Heart right ventricle (tissue), 16 donors: Measurements from ENCODE around the gene CD81. TPM values are rescaled to one million over a fixed set of nuclear protein-coding genes. Genes with fewer than 3 reads are reported as not detected.

ENCODE experiments used
- ATAC-seq, 8 donors: fragments of 200-7000 bp; cut with Tn5 transposase; one replicate each; pipeline ENCODE4 v1.9.1; 2020; ENCODE audit warnings: mild to moderate bottlenecking in 8 of 8, moderate library complexity in 8 of 8, moderate number of reproducible peaks in 1 of 8
- DNase-seq, 2 donors: peaks; one replicate each; pipeline ENCODE4 v3.0.0-alpha.2; 2020
- H3K27ac ChIP-seq, 10 donors: fragments of 200-600 bp; sonication (generic) in 2 of 10; one replicate each; pipeline versions ENCODE4 v1.5.0 to v1.8.0; 2020 to 2022; ENCODE audit warnings: mild to moderate bottlenecking in 3 of 10
- H3K27me3 ChIP-seq, 7 donors: fragments of 200-600 bp; one replicate each; pipeline ENCODE4 v1.8.0; 2021 to 2022; ENCODE audit warnings: mild to moderate bottlenecking in 2 of 7
- H3K36me3 ChIP-seq, 9 donors: fragments of 200-600 bp; sonication (generic) in 1 of 9; one replicate each; pipeline versions ENCODE4 v1.5.0 to v1.8.0; 2020 to 2022; ENCODE audit warnings: mild to moderate bottlenecking in 2 of 9
- H3K4me1 ChIP-seq, 9 donors: fragments of 200-600 bp; sonication (generic) in 1 of 9; one replicate each; pipeline versions ENCODE4 v1.5.0 to v1.8.0; 2020 to 2022; ENCODE audit warnings: mild to moderate bottlenecking in 4 of 9
- H3K4me3 ChIP-seq, 10 donors: fragments of 200-600 bp; sonication (generic) in 2 of 10; one replicate each; pipeline versions ENCODE4 v1.5.0 to v1.8.0; 2020 to 2022; ENCODE audit warnings: mild to moderate bottlenecking in 7 of 10, moderate library complexity in 2 of 10
- H3K9me3 ChIP-seq, 11 donors: fragments of 200-600 bp in 10 of 11; sonication (generic) in 2 of 11; one replicate each; pipeline versions ENCODE4 v1.5.0 to v1.8.0; 2013 to 2022; ENCODE audit warnings: mild to moderate bottlenecking in 2 of 11, control low read depth in 1 of 11, moderate library complexity in 1 of 11
- CTCF ChIP-seq, 9 donors: fragments of 200-600 bp; sonication (generic) in 2 of 9; IDR thresholded peaks; one replicate each; pipeline versions ENCODE4 v1.5.0 to v1.8.0; 2021 to 2022; ENCODE audit warnings: antibody characterized with exemption in 9 of 9, mild to moderate bottlenecking in 5 of 9, moderate library complexity in 1 of 9
- WGBS, 2 donors: extraction: QIAGEN DNeasy Blood & Tissue Kit; methylation state at CpG; one replicate each; pipeline ENCODE4 v1.1.7; 2013; ENCODE audit warnings: inconsistent platforms in 1 of 2; 5-methylcytosine and 5-hydroxymethylcytosine counted together
- intact Hi-C, 10 donors: fragments of 100-400 bp; cut with DNase I; formaldehyde crosslinking; loops; one replicate each; pipeline versions ENCODE4 v1.11.1 to v1.14.2; 2022
- polyA plus RNA-seq, 2 donors: library from polyadenylated mRNA; stranded (reverse); fragments of 200-250 nt; gene quantifications; one replicate each; pipeline ENCODE4 v1.2.3, GENCODE V29; 2013
- total RNA-seq, 10 donors: library from RNA; stranded (reverse); fragmentation: NEBNext Ultra II Directional in 3 of 10; extraction: Animal tissue kit (Norgen Biotek cat#: 25700) in 3 of 10; gene quantifications; one replicate each; pipeline versions ENCODE4 v1.2.1 to v1.2.4, GENCODE V29; 2021 to 2023
- donor health status: Arrhythmogenic right ventricular cardiomyopathy.
- donor health status: ischemic (EF 13 %, LVEDD 7.1; RV severe dilation, severe dysfunction).
- donor health status: healthy with polysubstance abuse.
- donor health status: DM: no; HTN: yes; CAD: no.
- donor health status: DM: no; HTN: no; CAD: no.
- donor health status: ischemic (EF 25% LVEDD 6.9; RV normal size, moderate dysfunction).
- donor health status: ischemic (EF 25% LVEDD 5.7; RV mildly dilated, moderate dysfunction).
- donor health status: healthy.
- donor health status: DM: yes; HTN: yes; CAD: no.
- donor health status: Ischemic cardiomyopathy.
- donor health status: ischemic (EF 35%, LVEDD 5.7; RV mildly dilated, moderate dysfunction).
- donor health status: nonischemic (EF 11% LVEDD 7.7; RV severe dilation, severe dysfunction).
- donor health status: DM: yes; HTN: yes; CAD: no.
- donor health status: PGD.
- donor health status: ischemic (EF 29% LVEDD 5.4; RV normal size, mild dysfunction).
- donor health status: nonischemic (EF 23%, LVEDD 6.1; RV moderate dilation, normal function).

Gene CD81
- total and polyA plus RNA-seq, 12 donors, result 346 to 959 (median 513) TPM

- H3K36me3 ChIP-seq, result peaks cover 0 to 92% (median 50%) of the 10 kb centered on the region in 9 donors
Measured at GRCh38 chr11:2394818-2395105, 17.7 kb downstream of the CD81 start.

GRCh38 chr11:2395211-2395730, 18.2 kb downstream of the CD81 start:
- TF ChIP-seq CTCF (IDR thresholded peaks at IDR 0.05), result no peak
- 86 to 88% methylated on average over 25 to 26 of the region's 26 CpGs for whole genome bisulfite sequencing, 2 donors
- H3K4me1 ChIP-seq, result peaks cover 14 to 47% (median 27%) of the 10 kb centered on the region in 9 donors
- DNase-seq, result no peak
- no peaks in the 10 kb centered on the region for H3K9me3 ChIP-seq
- no peak overlapping the region for H3K27ac ChIP-seq
- ATAC-seq, result no peak
- H3K36me3 ChIP-seq, result peaks cover 0 to 87% (median 50%) of the 10 kb centered on the region in 9 donors
- no peak overlapping the region for H3K4me3 ChIP-seq
- H3K27me3 ChIP-seq, result no peaks in the 10 kb centered on the region
- intact Hi-C loops, result loop anchor here in 1 of 10 donors (5.0 kb wide), 1 partner anchor 88 kb away; no protein-coding TSS in a partner anchor

More at GRCh38 chr11:2394818-2395105, 17.7 kb downstream of the CD81 start:
- no peak for ATAC-seq
- H3K4me3 ChIP-seq, result no peak overlapping the region
- no peaks in the 10 kb centered on the region for H3K9me3 ChIP-seq
- 87 to 92% methylated on average over 8 of the region's 8 CpGs for WGBS, 2 donors
- intact Hi-C loops, result loop anchor here in 2 of 10 donors (5.0 kb wide), 2 partner anchors 82 to 87 kb away; no protein-coding TSS in a partner anchor
- H3K27ac ChIP-seq, result no peak overlapping the region
- H3K27me3 ChIP-seq, result no peaks in the 10 kb centered on the region
- H3K4me1 ChIP-seq, result peaks cover 19 to 50% (median 31%) of the 10 kb centered on the region in 9 donors
- no peak for TF ChIP-seq CTCF (IDR thresholded peaks at IDR 0.05)
- no peak for DNase-seq

- no peaks in the 10 kb centered on the region for H3K27me3 ChIP-seq
- peaks cover 0 to 82% (median 50%) of the 10 kb centered on the region in 9 donors for H3K36me3 ChIP-seq
- 87 to 90% methylated on average over 17 of the region's 17 CpGs for WGBS, 2 donors
- peaks cover 11 to 41% (median 21%) of the 10 kb centered on the region in 9 donors for H3K4me1 ChIP-seq
- H3K27ac ChIP-seq, result no peak overlapping the region
- intact Hi-C loops, result loop anchor here in 1 of 10 donors (5.0 kb wide), 1 partner anchor 89 kb away; no protein-coding TSS in a partner anchor
- ATAC-seq (no peak), DNase-seq (no peak)
- H3K4me3 ChIP-seq, result no peak overlapping the region
- H3K9me3 ChIP-seq, result no peaks in the 10 kb centered on the region
- no peak for TF ChIP-seq CTCF (IDR thresholded peaks at IDR 0.05)
Measured at GRCh38 chr11:2395856-2396255, 18.7 kb downstream of the CD81 start.

GRCh38 chr11:2396471-2396870, 19.4 kb downstream of the CD81 start:
- intact Hi-C loops, result loop anchor here in 1 of 10 donors (5.0 kb wide), 1 partner anchor 89 kb away; no protein-coding TSS in a partner anchor
- TF ChIP-seq CTCF (IDR thresholded peaks at IDR 0.05), result no peak
- Histone ChIP-seq H3K9me3 (no peaks in the 10 kb centered on the region), H3K4me3 (no peak overlapping the region), H3K36me3 (peaks cover 0 to 76% (median 50%) of the 10 kb centered on the region in 9 donors), H3K27ac (no peak overlapping the region), H3K4me1 (peaks cover 13 to 40% (median 25%) of the 10 kb centered on the region in 9 donors), H3K27me3 (no peaks in the 10 kb centered on the region)
- WGBS, 2 donors, result 87 to 89% methylated on average over 26 of the region's 26 CpGs
- ATAC-seq (no peak), DNase-seq (no peak)
